GM18907 (cell line): ENCODE results near the gene TEX2.
"Not testable (repeated sequence)": the region's sequence is repeated elsewhere in the genome, so short reads cannot be mapped to it uniquely, and the experiment has no call there.

ENCODE experiments used
- ATAC-seq: cut with Tn5 transposase; IDR thresholded peaks from one replicate; pipeline ENCODE4 v1.9.1; 2021; ENCODE audit warnings: mild to moderate bottlenecking, moderate library complexity; ENCODE audit not compliant: unreplicated experiment

Gene TEX2

DNA sequence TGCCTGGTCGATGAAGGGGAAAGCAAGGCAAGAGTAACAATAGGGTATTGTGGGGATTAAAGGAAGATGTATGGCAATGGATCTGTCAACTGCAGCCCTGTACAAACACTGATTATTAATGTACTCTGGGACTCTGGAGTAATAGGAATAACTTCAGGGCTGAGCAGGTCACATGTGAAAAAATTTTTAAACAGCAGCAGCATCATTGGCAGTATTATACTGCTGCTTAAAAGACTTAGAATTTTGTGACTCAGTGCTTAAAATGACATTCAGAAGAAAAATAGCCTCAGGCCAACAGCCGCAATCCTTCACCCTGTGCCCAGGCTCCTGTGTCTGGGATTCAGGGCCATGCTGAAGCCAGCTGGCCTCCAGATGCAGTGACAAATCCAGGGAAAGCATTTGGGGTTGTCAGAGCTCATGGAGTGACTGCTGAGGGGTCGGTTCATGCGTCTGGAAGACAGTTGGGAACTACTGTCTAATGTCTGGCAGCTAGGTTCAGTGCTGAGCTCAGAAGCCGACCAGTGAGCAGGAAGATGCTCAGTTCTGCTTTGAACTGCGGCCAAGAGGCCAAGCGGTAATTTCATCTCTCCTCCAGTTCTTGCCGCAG, 22.2 kb downstream of the TEX2 start:
- ATAC-seq, result no peak

DNA sequence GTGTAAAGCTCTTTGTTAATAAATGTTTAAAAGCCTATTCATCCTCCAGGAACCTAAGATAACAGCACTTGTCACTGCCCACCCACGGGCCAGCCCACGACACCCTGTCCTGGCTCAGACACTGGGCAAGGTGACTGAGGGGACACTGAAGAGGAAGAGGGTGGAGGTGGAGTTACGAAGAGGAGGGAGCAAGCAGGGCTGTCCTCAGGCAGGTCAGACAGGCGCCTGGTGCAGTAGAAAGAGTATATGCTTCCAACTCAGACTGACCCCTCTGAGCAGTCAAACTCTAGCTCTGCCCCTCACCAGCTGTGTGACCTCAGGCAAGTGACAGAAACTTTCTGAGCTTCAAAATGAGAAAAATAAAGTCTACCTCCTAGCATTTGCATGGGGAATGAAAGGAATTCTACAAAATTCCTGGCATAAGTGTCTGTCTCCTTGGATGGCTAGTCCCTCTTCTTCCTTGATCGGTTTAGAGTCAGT, 22.8 kb downstream of the TEX2 start:
- ATAC-seq, result no peak

DNA sequence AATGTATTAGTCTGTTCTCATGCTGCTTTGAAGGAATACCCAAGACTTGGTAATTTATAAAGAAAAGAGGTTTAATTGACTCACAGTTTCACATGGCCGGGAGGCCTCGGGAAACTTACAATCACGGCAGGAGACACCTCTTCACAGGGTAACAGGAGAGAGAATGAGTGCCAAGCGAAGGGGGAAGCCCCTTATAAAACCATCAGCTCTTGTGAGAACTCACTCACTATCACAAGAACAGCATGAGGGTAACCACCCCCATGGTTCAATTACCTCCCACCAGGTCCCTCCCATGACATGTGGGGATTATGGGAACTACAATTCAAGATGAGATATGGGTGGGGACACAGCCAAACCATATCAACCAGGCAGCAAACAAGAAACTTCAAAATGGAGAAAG, 24.6 kb downstream of the TEX2 start:
- not testable (repeated sequence) for ATAC-seq

DNA sequence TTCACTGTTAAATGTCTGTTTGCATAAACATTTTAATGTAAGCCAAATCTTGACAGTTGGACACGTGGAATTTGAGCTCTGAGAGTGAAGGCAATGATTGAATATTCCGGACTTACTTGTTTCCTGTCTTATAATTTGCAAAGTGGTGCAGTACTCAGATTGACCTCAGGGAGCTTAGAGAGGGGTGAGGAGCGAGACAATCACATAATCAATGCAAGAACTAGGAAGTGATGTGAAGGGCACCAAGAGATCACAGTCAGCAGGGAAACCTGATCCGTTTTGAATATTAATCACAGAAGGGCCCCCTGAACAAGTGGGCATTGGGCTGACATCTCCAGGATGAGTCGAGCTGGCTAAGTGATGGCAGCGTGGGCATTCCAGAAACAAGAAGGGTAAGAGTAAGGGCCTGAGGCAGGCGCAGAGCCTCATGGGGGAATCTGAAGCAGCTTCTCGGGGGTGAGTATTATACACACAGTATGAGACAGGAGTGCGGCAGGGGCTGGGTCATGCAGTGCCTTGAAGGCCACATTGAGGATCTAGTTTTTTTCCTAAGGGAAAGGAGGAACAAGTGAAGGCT, 26.1 kb downstream of the TEX2 start:
- ATAC-seq, result no peak

DNA sequence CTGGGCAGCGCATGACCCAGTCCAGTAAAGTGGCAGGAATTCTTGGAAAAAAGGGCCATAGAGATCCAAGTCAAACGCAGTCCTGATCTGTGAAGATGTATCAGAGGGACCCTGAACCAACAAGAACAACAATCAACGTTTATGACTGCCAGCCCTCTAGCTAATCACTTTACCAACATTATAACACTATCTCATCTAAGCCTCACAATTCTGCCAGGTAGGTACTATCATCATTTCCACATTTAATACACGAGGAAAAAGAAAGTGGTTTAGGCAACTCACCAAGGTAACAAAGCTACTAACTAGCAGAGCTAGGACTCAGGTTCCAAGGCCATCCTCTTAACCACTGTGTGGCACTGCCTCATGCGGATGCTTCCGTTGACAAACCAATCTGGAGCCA, 28.1 kb downstream of the TEX2 start:
- no peak for ATAC-seq

DNA sequence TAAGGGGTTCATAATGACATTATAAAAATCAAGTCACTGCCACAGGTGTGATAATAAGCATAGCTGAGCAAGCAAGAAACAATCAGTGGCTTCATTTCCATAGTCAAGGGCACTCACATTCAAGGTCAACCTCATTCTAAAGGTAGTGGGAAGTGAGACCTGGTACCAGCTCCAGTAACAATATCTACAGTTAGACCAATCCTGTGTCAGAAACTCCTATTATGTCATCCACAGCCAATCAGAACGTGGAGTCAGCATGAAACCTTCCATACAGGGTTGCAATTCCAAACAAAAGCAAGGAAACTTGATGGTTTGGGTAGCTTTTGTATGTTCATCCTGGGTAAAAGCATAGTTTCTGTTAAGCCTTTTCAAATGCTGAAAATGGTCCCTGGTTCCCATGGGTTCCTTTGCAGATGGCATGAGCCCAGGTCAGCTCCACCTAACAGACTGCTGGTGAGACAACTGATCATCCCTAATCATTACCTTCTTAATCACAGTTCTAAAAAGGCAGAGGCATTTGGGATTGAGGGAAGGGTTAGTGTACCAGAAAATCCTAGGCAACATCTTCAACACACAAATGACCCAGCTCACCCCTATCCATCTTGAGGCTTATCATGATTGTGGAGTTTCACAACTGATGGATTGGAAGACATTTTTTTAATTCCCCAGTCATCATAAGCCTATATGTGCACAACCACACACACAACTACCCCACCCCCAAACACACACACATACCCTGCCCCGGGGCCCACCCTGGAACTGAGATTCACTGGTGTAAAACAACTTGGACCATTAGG, 30.4 kb downstream of the TEX2 start:
- no peak for ATAC-seq

DNA sequence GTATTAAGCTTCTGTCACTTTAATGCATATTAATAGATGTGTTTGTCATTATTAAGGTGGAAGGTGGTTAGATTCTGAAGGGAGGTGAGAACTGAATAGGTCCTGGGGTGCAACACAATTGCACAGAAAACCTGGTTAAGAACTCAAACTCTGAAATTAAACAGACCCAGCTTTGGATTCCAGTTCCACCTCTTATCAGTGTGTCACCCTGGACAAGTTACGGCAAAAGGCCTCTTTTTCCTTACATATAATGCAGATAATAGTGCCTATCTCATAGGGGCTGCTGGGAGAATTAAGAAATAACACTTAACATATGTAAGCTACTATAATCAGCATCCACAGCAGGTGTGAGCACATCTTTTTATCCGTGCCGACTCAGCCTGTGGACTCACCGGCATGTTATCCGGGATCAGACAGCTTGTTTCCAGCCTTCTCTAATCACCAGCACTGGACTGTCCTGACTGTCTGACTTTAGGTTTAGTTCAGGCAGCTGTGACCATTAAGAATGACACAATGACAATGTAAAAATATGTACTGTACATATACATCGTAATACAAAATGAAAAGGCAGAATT, 31.4 kb downstream of the TEX2 start:
- ATAC-seq, result no peak

DNA sequence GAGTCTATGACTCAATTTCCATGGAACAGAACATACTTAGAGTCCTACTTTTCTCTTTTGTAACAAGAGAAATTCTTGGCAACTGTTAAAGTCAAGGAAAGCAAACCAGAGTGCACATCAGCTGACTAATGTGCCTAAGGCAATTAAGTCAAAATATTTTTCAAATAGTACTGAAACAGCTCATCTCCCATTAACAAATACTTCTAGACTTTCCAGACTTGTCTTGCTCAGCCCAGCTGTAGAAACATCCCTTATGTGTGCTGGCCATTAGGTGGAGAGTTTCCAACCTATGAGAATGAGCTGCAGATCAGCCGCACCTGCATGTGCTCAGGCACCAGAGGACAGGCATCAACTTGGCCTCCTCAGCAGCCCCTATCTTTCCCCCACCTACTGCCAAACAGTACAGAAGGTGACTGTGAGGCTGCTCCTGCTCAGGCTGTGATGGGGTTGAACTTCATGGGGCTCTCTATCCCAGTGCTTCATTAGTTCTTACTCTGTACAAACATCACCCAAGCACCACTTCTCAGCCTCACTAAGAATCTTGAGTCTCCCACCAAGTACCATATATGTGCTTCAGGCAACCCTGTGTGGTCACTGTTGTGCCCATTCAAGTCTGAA, 32.2 kb downstream of the TEX2 start:
- no peak for ATAC-seq

DNA sequence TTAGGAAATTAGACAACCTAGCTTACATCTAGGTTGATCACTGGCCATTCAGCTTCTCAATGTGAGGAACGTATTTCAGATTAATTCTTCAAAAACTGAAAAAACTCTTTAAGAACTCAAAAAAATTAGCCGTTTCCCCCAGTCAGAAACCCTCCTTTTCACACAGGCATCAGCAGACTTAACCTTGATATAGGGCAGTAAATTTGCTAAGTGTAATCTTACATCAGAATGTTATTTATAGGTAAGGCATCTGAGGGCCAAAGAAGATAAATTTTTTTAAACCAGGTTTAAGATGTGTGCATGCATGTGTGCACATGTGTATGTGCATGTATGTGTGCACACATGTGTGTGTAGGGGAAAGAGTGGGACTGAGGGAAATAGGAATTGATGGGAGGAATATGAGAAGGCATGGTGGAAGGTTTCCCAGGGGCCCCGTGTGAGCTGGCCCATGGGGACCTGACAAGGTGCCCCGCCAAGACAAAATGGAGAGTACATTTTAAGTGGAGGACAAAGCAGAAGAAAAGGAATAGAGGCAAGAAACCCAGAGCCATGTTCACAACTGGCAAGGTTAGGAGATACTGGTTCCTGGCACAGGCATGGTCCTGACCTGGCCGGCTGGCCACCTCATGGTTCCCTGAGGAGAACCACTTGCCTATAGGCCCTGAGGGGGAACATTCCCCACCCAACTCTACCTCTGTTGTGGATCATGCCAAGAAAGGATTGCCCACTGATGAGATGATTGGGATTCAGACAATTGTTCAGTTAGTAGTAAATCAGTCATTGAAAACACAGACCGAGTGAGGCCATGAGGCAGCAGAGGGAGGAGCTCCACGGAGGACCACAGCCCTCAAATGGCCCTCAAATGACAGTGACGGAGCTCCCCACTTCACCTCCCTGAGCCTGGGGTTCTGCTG, 33.0 kb downstream of the TEX2 start:
- no peak for ATAC-seq

DNA sequence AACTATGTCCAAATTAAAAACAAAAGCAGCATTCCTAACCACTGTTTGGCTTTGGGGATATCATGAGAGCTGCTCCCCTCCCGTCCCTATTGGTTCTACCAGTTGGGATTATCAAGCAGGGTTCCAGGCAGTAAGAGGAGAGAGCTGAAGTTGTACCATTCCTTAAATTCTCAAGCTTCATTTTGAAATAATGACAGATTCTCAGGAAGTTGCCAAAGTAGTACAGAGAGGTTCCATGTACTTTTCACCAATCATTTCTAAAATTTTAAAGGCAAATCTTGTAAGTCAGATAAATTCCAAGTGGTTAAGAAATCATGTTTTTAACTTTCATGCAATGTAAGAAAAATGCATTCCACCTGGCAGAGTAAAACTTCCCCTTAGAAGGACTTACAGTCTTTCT, 36.9 kb downstream of the TEX2 start:
- ATAC-seq, result no peak

DNA sequence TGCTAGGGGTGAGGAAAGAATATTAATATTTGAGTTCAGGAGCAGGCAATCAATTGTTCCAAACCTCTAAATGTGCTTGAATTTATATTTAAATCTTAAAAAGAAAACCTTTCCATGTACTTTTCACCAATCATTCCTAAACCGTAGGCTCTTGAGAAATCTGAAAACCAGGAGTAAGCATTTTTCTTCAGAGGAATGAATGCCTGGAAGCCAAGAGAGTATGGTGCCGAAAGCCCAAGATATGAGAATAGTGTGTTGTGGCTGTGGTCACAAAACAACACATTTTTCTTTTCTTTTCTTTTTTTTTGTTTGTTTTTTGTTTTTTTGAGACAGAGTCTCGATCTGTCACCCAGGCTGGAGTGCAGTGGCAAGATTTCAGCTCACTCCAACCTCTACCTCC, 37.6 kb downstream of the TEX2 start:
- ATAC-seq, result no peak

DNA sequence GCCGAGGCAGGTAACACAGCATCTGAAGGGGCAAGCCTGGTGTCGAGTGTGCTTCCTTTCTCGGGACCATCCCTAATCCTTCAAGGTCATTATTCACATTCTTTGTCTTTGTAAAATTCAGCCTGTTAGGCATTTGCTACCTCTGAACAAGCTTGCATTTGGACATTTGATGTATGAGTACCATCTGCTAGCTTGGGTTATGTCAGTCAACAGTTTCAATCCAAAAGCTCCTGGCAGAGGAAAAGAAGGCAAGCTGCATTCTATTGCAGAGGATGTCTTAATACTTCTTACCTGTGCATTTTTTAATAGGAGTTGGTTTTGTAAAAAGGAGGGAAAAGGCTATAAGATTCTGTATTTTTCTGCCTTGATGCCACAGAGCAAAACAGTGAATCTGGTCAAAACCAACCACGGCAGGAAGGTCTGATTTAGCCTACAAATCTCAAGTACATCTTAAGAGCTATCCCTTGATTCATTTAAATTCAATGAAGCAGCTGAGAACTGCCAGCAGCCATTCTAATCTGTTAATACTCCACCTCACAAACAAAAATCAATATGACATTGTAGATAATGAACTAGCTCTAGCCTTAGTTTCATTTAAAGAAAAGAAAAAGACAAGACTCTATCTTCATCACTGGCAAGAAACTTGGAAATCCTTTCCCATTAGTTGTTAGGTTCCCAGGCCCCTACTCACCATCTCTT, 39.0 kb downstream of the TEX2 start:
- ATAC-seq, result no peak

DNA sequence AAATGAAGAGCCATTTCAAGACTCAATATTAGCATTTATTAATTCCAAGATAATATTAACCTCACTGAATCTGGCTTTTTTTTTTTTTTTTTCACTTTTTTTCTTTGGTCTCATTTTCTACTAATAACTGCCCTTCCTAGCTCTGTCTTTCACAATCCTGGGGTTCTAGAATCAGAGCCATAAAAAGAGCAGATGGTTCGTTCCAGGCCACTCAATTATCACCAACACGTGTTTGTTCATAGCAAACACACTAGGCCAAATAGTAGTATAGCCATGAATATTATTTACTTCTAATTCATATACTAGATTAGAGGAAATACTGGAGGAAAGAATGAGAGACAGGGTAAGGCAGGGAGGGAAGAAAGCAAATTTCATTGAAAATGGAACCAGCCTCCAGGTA, 39.8 kb downstream of the TEX2 start:
- no peak for ATAC-seq

DNA sequence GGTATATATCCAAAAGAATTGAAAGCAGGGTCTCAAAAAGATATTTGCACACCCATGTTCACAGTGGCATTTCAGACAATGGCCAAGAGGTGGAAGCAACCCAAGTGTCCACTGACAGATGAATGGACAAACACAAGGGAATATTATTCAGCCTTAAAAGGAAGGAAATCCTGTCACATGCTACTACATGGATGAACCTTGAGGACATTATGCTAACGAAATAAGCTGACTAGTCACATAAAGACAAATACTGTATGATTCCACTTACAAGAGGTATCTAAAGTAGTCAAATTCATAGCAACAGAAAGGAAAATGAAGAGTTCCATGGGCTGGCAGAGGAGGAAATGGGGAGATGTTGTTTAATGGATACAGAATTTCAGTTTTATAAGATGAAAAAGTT, 41.4 kb downstream of the TEX2 start:
- no peak for ATAC-seq

DNA sequence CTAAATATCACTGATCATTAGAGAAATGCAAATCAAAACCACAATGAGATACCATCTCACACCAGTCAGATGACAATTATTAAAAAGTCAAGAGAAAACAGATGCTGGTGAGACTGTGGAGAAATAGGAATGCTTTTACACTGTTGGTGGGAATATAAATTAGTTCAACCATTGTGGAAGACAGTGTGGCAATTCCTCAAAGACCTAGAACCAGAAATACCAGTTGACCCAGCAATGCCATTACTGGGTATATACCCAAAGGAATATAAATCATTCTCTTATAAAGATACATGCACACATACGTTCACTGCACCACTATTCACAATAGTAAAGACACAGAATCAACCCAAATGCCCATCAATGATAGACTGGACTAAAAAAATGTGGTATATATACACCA, 42.5 kb downstream of the TEX2 start:
- ATAC-seq, result not testable (repeated sequence)

DNA sequence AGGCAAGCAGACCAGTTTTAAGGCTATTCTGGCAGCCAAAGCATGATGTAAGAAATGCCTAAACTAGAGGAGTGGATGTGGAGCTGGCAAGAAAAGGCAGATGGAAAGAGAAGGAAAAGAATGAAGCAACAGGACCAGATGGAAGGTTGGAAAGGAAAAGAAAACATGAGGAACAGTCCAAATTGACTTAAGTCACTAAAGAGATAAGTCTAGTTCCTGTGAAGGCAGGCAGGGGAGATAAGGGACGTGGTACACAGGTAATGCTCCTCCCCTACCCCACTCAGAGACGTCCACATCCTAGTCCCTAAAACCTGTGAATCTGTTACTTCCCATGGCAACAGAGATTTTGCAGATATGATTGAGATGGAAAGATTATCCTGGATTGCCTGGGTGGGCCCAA, 43.5 kb downstream of the TEX2 start:
- no peak for ATAC-seq

DNA sequence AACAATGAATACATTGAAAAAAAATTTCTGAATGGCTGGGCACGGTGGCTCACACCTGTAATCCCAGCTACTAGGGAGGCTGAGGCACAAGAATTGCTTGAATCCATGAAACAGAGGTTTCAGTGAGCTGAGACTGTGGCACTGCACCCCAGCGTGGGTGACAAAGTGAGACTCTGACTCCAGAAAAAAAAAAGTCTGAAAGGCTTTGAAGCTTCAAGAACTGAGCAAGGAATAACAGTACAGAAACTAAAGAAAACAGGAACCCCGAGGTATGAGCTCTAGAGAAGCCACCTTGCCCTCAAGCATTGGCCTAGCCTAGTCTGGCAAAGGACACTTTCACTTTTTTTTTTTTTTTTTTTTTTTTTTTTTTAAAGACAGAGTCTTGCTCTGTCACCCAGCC, 45.0 kb downstream of the TEX2 start:
- no peak for ATAC-seq

DNA sequence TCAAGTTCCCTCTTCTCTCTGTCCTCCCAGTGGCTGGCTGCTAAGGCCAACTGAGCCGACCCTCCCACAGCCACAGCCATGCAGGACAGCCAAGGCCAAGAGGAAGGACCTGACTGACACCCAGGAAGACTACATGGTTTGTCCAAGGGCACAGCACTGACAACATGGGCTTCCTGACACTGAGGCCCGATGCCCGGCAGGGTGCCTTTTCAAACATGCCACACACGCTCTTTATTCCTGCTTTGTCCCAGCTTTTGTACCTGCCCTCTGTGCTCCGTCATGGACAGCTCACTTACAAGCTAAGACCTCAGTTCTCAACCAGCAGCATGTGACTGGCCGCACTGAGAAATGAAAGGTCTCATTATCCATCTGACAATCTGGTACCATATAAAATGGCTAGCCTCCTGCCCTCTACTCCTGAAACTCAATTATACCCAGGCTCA, 45.8 kb downstream of the TEX2 start:
- no peak for ATAC-seq

DNA sequence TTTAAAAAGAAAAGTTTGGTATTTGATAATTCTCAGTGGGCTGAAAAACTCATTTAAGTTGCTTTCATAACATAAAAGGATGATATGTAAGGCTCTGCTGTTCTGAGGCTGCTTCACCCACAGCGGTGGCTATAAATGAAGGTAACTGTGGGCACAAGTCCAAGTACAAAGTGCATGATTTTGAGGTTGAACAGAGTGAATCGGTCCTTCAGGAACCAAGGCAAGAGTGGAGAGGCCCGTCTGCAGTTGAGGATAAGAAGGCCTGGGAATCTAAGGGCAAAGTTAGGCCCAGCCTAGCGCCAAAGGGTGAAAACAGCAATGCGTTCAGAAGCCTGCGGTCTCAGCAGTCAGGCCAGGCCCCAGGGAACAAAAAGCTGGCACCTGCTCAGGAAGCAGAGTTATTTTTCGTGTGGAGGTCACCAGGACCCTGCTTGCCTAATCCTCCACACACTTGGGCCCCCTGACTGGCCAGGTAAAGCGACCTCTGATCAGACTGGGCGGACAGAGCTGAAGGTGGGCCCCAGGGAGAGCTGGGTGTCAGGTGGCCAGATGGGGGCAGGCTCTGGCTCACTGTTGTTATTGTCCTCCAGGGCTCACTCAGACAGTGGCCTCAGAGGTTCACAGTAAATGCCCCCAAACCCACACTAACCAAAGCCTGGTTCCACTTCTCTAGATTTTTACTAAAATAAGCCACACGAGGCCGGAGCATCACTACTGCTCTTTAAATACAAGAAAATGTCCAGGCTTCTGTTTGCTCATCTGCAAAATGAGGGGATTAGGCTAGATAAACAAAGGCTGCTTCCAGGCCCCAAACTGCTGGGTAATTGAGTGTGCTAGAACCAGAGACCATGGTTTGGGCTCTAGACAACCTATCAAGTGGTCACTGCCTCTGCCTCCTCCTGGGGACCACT, 46.5 kb downstream of the TEX2 start:
- no peak for ATAC-seq
